GM19463 (cell line): Measurements from ENCODE around the gene RPL4.
A peak's percentile ranks its signal among the peaks of the same experiment; 100 is the strongest.
"Not testable (repeated sequence)": the region's sequence is repeated elsewhere in the genome, so short reads cannot be mapped to it uniquely, and the experiment has no call there.

Source experiments
- ATAC-seq: cut with Tn5 transposase; IDR thresholded peaks from one replicate; pipeline ENCODE4 v1.9.1; 2021; ENCODE audit warnings: mild to moderate bottlenecking, moderate library complexity; ENCODE audit not compliant: unreplicated experiment

The RPL4 gene

GRCh38 chr15:66494262-66494661 is 10.4 kb downstream of the RPL4 start:
- no peak for ATAC-seq

- no peak for ATAC-seq
Observed at GRCh38 chr15:66491846-66492245, 12.8 kb downstream of the RPL4 start.

GRCh38 chr15:66489179-66489791 is 15.4 kb downstream of the RPL4 start:
- ATAC-seq = no peak

GRCh38 chr15:66488525-66488924 is 16.1 kb downstream of the RPL4 start:
- ATAC-seq = no peak

- ATAC-seq = no peak
Observed at GRCh38 chr15:66486887-66487286, 17.8 kb downstream of the RPL4 start.

- no peak for ATAC-seq
Observed at GRCh38 chr15:66484539-66485112, 20.0 kb downstream of the RPL4 start.

GRCh38 chr15:66483131-66483566 is 21.5 kb downstream of the RPL4 start:
- ATAC-seq = no peak

GRCh38 chr15:66482539-66482938 is 22.1 kb downstream of the RPL4 start:
- no peak for ATAC-seq

- ATAC-seq = no peak
Observed at GRCh38 chr15:66481107-66481856, 23.4 kb downstream of the RPL4 start.

- no peak for ATAC-seq
Observed at GRCh38 chr15:66480267-66480666, 24.4 kb downstream of the RPL4 start.

GRCh38 chr15:66477011-66477410 is 27.6 kb downstream of the RPL4 start:
- ATAC-seq = no peak

- ATAC-seq = no peak
Observed at GRCh38 chr15:66476535-66476934, 28.1 kb downstream of the RPL4 start.

GRCh38 chr15:66474963-66475362 is 29.7 kb downstream of the RPL4 start:
- no peak for ATAC-seq

- ATAC-seq = no peak
Observed at GRCh38 chr15:66474135-66474534, 30.5 kb downstream of the RPL4 start.

- ATAC-seq = peak; percentile 90
Observed at GRCh38 chr15:66472176-66472999, 32.3 kb downstream of the RPL4 start.

GRCh38 chr15:66470825-66471224 is 33.8 kb downstream of the RPL4 start:
- not testable (repeated sequence) for ATAC-seq

GRCh38 chr15:66467162-66468040 is 37.3 kb downstream of the RPL4 start:
- not testable (repeated sequence) for ATAC-seq

GRCh38 chr15:66465294-66465693 is 39.4 kb downstream of the RPL4 start:
- not testable (repeated sequence) for ATAC-seq

GRCh38 chr15:66462627-66463026 is 42.0 kb downstream of the RPL4 start:
- ATAC-seq = no peak

GRCh38 chr15:66461917-66462316 is 42.7 kb downstream of the RPL4 start:
- no peak for ATAC-seq
